ENCODE measurements around the gene PBXIP1. TPM values are rescaled to one million over a fixed set of nuclear protein-coding genes. Genes with fewer than 3 reads are reported as not detected.

The PBXIP1 gene, protein sequence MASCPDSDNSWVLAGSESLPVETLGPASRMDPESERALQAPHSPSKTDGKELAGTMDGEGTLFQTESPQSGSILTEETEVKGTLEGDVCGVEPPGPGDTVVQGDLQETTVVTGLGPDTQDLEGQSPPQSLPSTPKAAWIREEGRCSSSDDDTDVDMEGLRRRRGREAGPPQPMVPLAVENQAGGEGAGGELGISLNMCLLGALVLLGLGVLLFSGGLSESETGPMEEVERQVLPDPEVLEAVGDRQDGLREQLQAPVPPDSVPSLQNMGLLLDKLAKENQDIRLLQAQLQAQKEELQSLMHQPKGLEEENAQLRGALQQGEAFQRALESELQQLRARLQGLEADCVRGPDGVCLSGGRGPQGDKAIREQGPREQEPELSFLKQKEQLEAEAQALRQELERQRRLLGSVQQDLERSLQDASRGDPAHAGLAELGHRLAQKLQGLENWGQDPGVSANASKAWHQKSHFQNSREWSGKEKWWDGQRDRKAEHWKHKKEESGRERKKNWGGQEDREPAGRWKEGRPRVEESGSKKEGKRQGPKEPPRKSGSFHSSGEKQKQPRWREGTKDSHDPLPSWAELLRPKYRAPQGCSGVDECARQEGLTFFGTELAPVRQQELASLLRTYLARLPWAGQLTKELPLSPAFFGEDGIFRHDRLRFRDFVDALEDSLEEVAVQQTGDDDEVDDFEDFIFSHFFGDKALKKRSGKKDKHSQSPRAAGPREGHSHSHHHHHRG
- total RNA-seq, result 10 to 100 TPM; 55.9 to 57.3 TPM

DNA sequence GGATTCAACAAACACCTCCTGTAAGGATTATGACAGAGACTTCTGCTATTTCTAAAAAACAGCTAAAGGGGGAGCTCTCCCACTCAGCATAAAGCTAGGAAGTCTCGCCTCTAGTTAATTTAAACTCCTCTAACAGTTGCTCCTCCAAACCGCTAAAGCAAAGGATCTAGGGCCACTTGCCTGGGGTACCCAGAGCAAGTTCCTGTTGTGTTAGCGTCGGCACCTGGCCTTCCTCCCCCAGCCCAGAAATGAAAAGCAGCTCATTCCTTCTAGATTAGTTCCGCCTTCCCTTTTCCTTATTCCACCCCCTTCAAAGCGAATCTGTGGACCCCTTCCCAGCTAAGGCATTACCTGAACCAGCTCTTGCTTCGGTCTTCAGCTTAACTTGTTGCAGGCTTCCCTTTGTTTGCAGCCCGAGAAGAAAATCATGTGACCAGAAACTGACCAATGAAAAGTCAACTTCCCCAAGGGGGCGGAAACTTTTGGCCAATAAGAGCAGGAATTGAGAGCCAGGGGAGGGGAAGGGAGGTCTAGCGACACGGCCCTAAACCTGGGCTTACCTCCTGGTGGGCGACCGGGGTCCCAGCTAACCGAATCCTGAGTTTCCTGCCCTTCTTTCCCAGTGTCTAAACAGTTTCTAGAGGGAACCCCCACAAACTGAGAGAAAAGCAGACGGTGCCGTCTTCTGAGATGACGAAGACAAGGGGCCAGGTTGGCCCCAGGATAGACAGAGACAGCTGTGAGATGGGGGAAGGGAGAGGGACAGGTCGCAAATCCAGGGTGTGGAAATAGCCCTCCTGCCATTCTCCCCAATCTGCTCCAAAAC is at the start of gene PBXIP1:
Gene PBXIP1, minus strand, starts transcription at position 382 of the 826 bp plus-strand sequence. CDS start 2,378 bp downstream, outside the sequence.
- Mint-ChIP-seq H3K4me3 (peak within 1 kb of the TSS; percentile 92), H3K36me3 (peaks cover 7% of the 10 kb centered on the region), H3K27ac (peak within 1 kb of the TSS; percentile 97), H3K9me3 (no peaks in the 10 kb centered on the region), H3K4me1 (ENCODE audit: low read depth) (peaks cover 75% of the 10 kb centered on the region), H3K27me3 (no peaks in the 10 kb centered on the region)
- CTCF ChIA-PET, result interaction anchor here (0.5 to 5.3 kb wide), 19 partner anchors 15 to 956 kb away, joined by 3 to 38 read pairs (median 6); partner anchors contain the start of genes ADAM15, FLAD1, LENEP and PMVK
- POLR2A ChIA-PET, result interaction anchor here (0.5 to 3.7 kb wide), 10 partner anchors 15 to 238 kb away, joined by 3 to 23 read pairs (median 5); partner anchors contain the start of genes ADAM15, CKS1B, PMVK and ZBTB7B
- intact Hi-C loops (cut with micrococcal nuclease), result loop anchor here (1.0 kb wide), 5 partner anchors 18 to 129 kb away; partner anchors contain the start of genes CKS1B and EFNA4
- peak; percentile 89 for DNase-seq

DNA sequence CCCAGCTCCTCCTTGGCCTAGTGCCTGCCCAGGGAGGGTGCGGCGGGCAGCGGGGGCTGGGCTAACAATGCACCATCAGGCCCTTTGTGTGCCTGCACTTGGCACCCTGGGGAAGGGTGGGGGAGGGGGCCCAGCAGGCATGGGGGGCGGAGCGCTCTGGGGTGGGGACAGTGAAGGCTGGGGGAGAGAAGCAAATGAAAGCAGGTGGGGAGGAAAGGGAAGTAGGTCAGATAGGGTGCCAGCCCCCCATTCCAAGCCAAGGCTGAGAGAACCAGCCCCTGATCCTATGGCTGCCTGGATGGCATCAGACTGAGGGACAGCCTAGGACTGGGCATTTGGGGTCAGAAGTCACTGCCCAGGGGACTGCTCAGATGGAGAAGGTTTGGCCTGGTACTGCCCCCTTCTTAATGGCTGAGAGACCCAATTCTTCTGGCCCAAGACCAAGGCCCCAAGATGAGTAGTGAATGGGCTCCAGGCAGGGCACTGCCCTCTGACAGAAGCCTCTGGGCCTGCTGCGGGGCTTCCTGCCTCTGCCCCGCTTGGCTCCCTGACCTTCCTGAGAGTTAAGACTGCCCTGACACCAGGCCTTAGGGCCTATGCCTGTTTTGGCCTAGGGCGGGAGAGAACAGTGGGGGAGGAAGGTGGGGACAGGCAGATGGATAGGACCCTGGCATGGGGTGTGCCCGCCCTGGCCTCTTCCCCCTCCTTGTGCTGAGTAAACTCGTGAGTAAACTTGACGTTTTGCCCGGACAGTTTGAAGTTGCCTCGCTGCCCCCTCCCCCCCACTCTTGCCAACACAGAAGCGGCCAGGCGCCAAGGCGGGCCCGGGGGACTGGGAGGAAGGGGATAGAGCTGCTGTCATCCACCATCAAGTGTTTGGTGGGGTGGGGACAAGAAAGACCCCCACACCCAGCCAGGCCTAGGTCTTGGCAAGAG is 49.4 kb upstream of the PBXIP1 start:
- Mint-ChIP-seq H3K4me3 (peak overlapping the region; percentile 84), H3K27me3 (no peaks in the 10 kb centered on the region), H3K4me1 (ENCODE audit: low read depth) (peaks cover 44% of the 10 kb centered on the region), H3K36me3 (peaks cover 24% of the 10 kb centered on the region), H3K9me3 (no peaks in the 10 kb centered on the region), H3K27ac (peak overlapping the region; percentile 99)
- ChIA-PET CTCF (interaction anchor here (0.8 to 4.2 kb wide), 6 partner anchors 11 to 68 kb away, joined by 3 to 43 read pairs (median 4); partner anchors contain the start of gene FLAD1), POLR2A (interaction anchor here (0.7 to 3.9 kb wide), 5 partner anchors 12 to 679 kb away, joined by 3 to 31 read pairs (median 4); partner anchors contain the start of genes CKS1B and LENEP)
- peak; percentile 51 for DNase-seq
- intact Hi-C loops (cut with micrococcal nuclease), result loop anchor here (10.0 kb wide), 2 partner anchors 671 to 1351 kb away; partner anchors contain the start of gene SNAPIN

DNA sequence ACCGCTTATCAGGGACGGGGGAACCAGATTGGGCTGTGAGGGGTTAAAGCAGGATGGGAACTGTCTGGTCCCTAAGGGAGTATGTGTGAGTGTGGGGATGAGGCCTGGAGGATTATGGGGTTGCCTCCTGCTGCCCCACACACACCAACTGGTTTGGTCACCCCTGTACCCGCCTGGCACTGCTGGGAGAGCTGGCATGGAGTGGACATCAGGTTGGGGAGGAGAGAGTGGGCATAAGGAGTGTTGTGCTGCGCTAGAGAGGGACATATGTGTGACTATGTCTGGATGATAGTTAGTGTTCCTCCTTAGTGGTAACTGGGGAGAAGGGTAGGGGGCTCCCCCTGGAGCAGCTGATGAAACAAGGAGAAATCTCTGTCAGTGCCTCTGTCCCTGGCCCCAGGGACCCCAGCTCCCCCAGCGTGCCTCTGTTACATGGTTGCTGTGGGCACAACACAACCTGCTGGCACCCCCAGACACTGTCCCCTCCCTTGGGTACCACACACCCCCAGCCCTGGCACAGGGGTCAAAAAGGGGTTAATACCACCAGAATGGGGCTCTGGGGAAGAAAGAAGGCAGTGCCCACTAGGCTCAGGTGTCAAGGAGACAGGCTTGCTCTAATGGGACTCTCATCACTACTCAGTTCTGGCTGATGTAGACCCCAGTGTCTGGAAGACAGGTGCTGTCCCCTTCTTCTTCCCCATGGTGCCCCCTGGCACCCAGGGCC is 48.6 kb upstream of the PBXIP1 start:
- CTCF ChIA-PET, result interaction anchor here (0.6 to 1.5 kb wide), 9 partner anchors 12 to 67 kb away, joined by 3 to 7 read pairs (median 3); partner anchors contain the start of genes ADAM15 and FLAD1
- H3K9me3 Mint-ChIP-seq, result no peaks in the 10 kb centered on the region
- H3K27ac Mint-ChIP-seq, result peak overlapping the region; percentile 99
- peak overlapping the region; percentile 84 for H3K4me3 Mint-ChIP-seq
- peak; percentile 54 for DNase-seq
- H3K36me3 Mint-ChIP-seq, result peaks cover 15% of the 10 kb centered on the region
- POLR2A ChIA-PET, result interaction anchor here (0.6 to 1.8 kb wide), 6 partner anchors 9 to 52 kb away, joined by 3 to 7 read pairs (median 4); partner anchors contain the start of genes CKS1B, FLAD1 and LENEP
- no peaks in the 10 kb centered on the region for H3K27me3 Mint-ChIP-seq
- intact Hi-C loops (cut with micrococcal nuclease), result loop anchor here (5.0 to 10.0 kb wide), 4 partner anchors 168 to 1350 kb away; partner anchors contain the start of genes ADAR, KRTCAP2, SNAPIN and TRIM46
- peaks cover 44% of the 10 kb centered on the region for H3K4me1 Mint-ChIP-seq (ENCODE audit: low read depth)

DNA sequence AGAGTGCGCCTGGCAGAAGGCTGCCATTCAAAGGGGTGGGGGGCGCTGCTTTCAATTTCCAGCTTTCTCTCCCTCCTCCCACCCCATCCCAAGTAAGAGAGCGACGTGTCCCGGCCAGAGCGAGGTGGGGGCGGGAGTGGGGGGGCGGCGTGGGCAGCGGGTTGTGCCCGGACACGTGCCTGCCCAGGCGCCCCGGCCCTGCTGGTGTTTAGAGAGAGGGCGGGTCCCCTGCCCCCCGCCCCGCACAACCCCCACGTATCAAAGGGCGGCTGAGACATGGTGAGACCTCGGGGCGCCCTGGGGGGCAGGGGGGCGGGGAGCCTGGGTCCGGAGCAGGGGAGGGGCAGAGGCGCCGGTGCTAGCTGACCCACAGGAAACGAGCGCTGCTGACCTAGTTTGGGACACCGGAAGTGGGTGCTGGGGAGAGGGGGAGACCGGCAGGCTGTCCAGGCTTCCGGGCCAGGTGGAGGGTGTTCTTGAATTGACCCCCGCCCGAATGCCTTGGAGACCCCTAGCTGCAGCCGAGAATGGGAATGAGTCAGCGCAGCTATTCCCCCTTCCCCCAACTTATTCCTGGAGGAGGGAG is 48.0 kb upstream of the PBXIP1 start:
- intact Hi-C loops (cut with micrococcal nuclease), result loop anchor here (2.0 to 10.0 kb wide), 5 partner anchors 47 to 1349 kb away; partner anchors contain the start of genes ADAM15, ADAR, KRTCAP2 and SNAPIN
- Mint-ChIP-seq H3K4me1 (ENCODE audit: low read depth) (peaks cover 48% of the 10 kb centered on the region), H3K27ac (peak overlapping the region; percentile 99), H3K27me3 (no peaks in the 10 kb centered on the region), H3K36me3 (peaks cover 9% of the 10 kb centered on the region), H3K9me3 (no peaks in the 10 kb centered on the region), H3K4me3 (peak overlapping the region; percentile 84)
- peak; percentile 58 for DNase-seq
- POLR2A ChIA-PET, result interaction anchor here (0.6 to 1.8 kb wide), 6 partner anchors 9 to 53 kb away, joined by 3 to 7 read pairs (median 4); partner anchors contain the start of genes CKS1B, FLAD1 and LENEP
- CTCF ChIA-PET, result interaction anchor here (0.6 to 1.5 kb wide), 7 partner anchors 13 to 63 kb away, joined by 3 to 7 read pairs (median 3); partner anchors contain the start of gene ADAM15

DNA sequence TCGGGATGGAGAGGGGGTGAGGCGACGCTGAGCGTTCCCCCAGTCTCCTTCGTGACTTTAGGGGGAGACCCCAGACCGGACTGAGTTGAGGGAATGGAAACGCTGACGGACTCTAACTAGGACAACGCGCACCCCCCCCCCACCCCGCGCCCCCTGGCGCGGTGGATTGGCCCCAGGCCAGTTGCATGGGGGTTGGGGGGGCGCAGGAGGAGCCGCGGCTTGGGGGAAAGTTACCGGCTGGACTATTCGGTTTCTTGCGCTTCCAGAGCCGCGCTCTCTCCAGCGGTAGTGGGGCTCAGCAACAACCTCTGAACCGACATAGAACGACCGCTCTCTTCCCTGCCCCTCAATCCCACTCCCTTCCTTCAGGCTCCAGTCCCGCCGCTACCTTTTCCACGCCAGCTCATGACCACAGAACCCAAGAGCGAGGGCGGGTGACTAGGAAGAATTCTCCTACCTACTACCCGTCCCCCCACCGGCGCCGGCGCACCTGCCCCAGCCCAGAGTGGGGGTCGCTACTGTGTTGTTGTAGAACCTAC is 47.4 kb upstream of the PBXIP1 start:
- DNase-seq, result peak; percentile 54
- intact Hi-C loops (cut with micrococcal nuclease), result loop anchor here (2.0 to 10.0 kb wide), 5 partner anchors 48 to 1348 kb away; partner anchors contain the start of genes ADAM15, ADAR, KRTCAP2 and SNAPIN
- H3K4me3 Mint-ChIP-seq, result peak overlapping the region; percentile 84
- H3K36me3 Mint-ChIP-seq, result peaks cover 8% of the 10 kb centered on the region
- ChIA-PET POLR2A (interaction anchor here (1.0 to 1.8 kb wide), 4 partner anchors 10 to 20 kb away, joined by 3 to 7 read pairs (median 4); partner anchors contain the start of genes FLAD1 and LENEP), CTCF (interaction anchor here (0.7 to 1.5 kb wide), 3 partner anchors 13 to 48 kb away, joined by 3 to 7 read pairs (median 3); partner anchors contain the start of gene ADAM15)
- H3K4me1 Mint-ChIP-seq (ENCODE audit: low read depth), result peaks cover 48% of the 10 kb centered on the region
- peak overlapping the region; percentile 94 for H3K27ac Mint-ChIP-seq
- no peaks in the 10 kb centered on the region for H3K9me3 Mint-ChIP-seq
- H3K27me3 Mint-ChIP-seq, result no peaks in the 10 kb centered on the region

DNA sequence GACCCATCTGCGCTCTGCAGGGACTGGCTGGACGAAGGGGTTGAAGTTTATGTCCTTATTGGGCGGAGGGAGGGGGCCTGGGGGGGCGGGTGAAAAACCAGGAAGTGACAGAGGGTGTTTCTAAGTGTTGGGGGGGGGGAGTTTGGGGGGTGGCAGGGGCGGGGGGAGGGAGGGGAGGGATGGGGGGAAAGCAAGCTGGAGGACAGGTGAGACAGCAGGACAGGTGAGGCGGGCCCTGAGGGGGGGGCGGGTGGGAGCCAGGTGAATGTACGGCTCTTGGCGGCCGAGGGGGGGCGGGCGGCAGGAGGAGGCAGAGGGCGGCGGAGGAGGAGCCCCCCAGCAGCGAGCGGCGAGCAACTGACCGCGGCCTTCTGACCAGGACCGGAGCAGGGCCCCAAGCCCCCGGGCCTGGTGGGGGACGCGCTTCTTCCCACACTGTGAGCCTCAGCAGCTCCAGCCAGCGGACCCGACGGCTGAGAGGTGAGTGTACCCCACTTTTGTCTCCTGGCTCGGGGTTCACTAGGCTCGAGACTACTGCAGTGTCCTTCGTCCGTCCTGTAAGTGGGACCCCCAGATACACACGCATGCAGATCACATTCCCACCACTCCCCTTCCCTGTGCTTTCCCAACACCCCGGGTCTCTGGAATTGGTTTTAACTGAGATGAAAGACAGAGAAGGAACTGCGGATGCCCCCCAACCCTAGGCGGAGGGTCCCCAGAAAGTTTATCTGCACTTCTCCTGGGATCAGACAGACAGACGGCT is 46.7 kb upstream of the PBXIP1 start, which contains the start of gene ZBTB7B:
Gene ZBTB7B, plus strand, starts transcription at position 339 of the 763 bp plus-strand sequence. CDS start 11,859 bp downstream, outside the sequence.
- H3K27me3 Mint-ChIP-seq, result no peaks in the 10 kb centered on the region
- H3K4me3 Mint-ChIP-seq, result peak within 1 kb of the TSS; percentile 94
- H3K4me1 Mint-ChIP-seq (ENCODE audit: low read depth), result peaks cover 50% of the 10 kb centered on the region
- no peak for DNase-seq
- peaks cover 8% of the 10 kb centered on the region for H3K36me3 Mint-ChIP-seq
- intact Hi-C loops (cut with micrococcal nuclease), result loop anchor here (1.0 to 10.0 kb wide), 8 partner anchors 8 to 1348 kb away; partner anchors contain the start of genes ADAM15, ADAR, KRTCAP2 and SNAPIN
- ChIA-PET CTCF (interaction anchor here (1.4 kb wide), 1 partner anchor 48 kb away, joined by 3 read pairs; the partner anchor contains the start of gene ADAM15), POLR2A (interaction anchor here (0.7 to 4.2 kb wide), 3 partner anchors 18 to 48 kb away, joined by 4 to 23 read pairs (median 5); partner anchors contain the start of genes FLAD1 and PBXIP1)
- peak within 1 kb of the TSS; percentile 95 for H3K27ac Mint-ChIP-seq
- H3K9me3 Mint-ChIP-seq, result no peaks in the 10 kb centered on the region

DNA sequence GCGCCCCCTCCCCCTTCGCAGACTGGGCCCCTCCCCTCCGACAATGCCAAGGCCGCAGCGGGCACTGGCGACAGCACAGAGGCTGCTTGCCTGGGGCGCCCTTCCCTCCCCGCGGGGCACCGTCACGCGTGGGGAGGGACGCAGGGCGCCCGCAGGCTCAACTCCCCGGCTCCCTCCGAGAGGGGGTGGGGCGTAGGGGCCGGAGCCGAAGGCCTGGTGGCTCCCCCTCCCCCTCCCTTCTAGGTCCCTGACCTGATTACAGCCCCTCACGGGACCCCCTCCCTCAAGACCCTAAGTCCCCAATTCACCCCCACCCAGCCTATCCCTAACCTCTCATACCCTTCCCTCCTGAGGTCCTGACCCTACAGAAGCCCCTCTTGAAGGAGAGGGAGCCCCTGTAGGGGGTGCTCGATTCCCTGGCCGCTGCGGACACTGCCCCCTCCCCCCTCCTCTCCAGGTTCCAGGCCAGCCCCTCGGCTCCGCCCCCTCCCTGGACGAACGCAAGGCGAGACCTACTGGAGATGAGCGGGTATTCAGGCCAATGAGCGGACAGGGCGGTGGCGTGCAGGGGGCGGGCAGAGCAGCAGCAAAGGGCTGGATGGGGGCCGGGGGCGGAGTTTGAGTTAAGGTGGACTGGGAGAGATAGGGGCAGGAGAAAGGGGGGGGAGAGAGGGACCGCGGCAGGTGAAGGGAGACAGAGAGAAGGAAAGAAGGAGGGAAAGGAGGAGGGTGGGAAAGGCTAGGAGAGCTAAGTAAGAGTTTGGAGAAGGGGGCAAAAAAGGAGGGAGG is 46.0 kb upstream of the PBXIP1 start:
- ChIA-PET POLR2A (interaction anchor here (0.7 to 4.2 kb wide), 5 partner anchors 14 to 47 kb away, joined by 4 to 35 read pairs (median 19); partner anchors contain the start of genes CKS1B and PBXIP1), CTCF (interaction anchor here (0.9 to 9.4 kb wide), 6 partner anchors 14 to 83 kb away, joined by 3 to 144 read pairs (median 21); partner anchors contain the start of genes ADAM15, FLAD1 and PYGO2)
- Mint-ChIP-seq H3K9me3 (no peaks in the 10 kb centered on the region), H3K36me3 (peaks cover 8% of the 10 kb centered on the region), H3K27me3 (no peaks in the 10 kb centered on the region), H3K4me1 (ENCODE audit: low read depth) (peaks cover 50% of the 10 kb centered on the region), H3K27ac (peak overlapping the region; percentile 95), H3K4me3 (peak overlapping the region; percentile 94)
- peak; percentile 100 for DNase-seq
- intact Hi-C loops (cut with micrococcal nuclease), result loop anchor here (1.0 to 10.0 kb wide), 14 partner anchors 8 to 1347 kb away; partner anchors contain the start of genes ADAM15, ADAR, ASH1L and FLAD1

All from activated CD4-positive, alpha-beta memory T cell treated with anti-CD3 and anti-CD28 coated beads for 36 hours (primary cell).